ENCODE results near the gene MELK. TPM values are rescaled to one million over a fixed set of nuclear protein-coding genes. Genes with fewer than 3 reads are reported as not detected.
"Not testable (repeated sequence)": the region's sequence is repeated elsewhere in the genome, so short reads cannot be mapped to it uniquely, and the experiment has no call there.

MELK gene
- total RNA-seq, result under 1 TPM; 0.19 to 0.38 TPM
- polyA plus RNA-seq, result under 1 TPM in 1 of 2 donors, not detected in 1; 0.16 TPM

GRCh38 chr9:36572515-36573418 is at the start of gene MELK:
MELK (plus strand) TSS chr9:36572895; CDS start chr9:36581682, 8,787 bp downstream.
- no peaks in the 10 kb centered on the region for H3K9me3 Mint-ChIP-seq
- POLR2A ChIA-PET (ENCODE audit: partially characterized antibody), result interaction anchor here (1.0 kb wide), 1 partner anchor 172 kb away, joined by 4 read pairs; no protein-coding TSS in a partner anchor
- intact Hi-C loops (cut with micrococcal nuclease), result loop anchor here (2.0 to 5.0 kb wide), 2 partner anchors 86 to 170 kb away; partner anchors contain the start of gene RNF38
- CTCF ChIA-PET (ENCODE audit: partially characterized antibody), result no interaction called here
- H3K4me1 Mint-ChIP-seq, result peaks cover 15 to 32% (median 25%) of the 10 kb centered on the region in 4 donors
- Histone ChIP-seq H3K4me3 (ENCODE audit: low read length in 2 of 2) (peak within 1 kb of the TSS; percentile 76 to 95), H3K9me3 (ENCODE audit: control insufficient read depth in 1 of 2, low read length in 2 of 2) (no peaks in the 10 kb centered on the region), H3K27me3 (ENCODE audit: insufficient read depth, low read length) (no peaks in the 10 kb centered on the region), H3K36me3 (ENCODE audit: insufficient read depth, low read length) (no peaks in the 10 kb centered on the region), H3K4me1 (ENCODE audit: insufficient read depth, low read length) (peaks cover 20% of the 10 kb centered on the region), H3K27ac (ENCODE audit: low read depth, low read length) (peak within 1 kb of the TSS; percentile 70)
- peak within 1 kb of the TSS; percentile 90 to 95 (median 92) for H3K4me3 Mint-ChIP-seq
- H3K36me3 Mint-ChIP-seq, result peaks cover 0 to 5% of the 10 kb centered on the region in 2 donors
- DNase-seq, result peak; percentile 76 to 86 (median 81)
- H3K27me3 Mint-ChIP-seq, result no peaks in the 10 kb centered on the region
- H3K27ac Mint-ChIP-seq, result peak within 1 kb of the TSS; percentile 77 to 90 (median 89)

DNA sequence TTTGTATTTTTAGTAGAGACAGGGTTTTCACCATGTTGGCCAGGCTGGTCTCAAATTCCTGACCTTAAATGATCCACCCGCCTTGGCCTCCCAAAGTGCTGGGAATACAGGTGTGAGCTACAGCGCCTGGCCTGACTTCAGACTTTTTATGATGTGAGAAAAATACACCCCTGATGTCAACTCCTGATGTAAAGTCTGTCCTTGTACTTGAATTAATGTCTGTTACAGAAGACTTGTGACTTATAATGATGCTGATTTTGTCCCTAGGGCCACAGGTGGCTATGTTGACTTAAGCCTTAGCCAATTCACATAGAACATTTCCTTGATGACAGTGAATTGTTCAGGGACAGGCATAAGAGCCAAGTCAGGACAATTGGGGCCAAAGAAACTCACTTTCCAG is 42.5 kb upstream of the MELK start:
- H3K27ac ChIP-seq (ENCODE audit: low read depth, low read length), result no peak overlapping the region
- ChIA-PET POLR2A (ENCODE audit: partially characterized antibody) (no interaction called here), CTCF (ENCODE audit: partially characterized antibody) (no interaction called here)
- no peak overlapping the region for H3K27ac Mint-ChIP-seq
- H3K4me3 ChIP-seq (ENCODE audit: low read length in 2 of 2), result no peak overlapping the region
- no peaks in the 10 kb centered on the region for H3K27me3 Mint-ChIP-seq
- H3K36me3 ChIP-seq (ENCODE audit: insufficient read depth, low read length), result no peaks in the 10 kb centered on the region
- no peaks in the 10 kb centered on the region for H3K36me3 Mint-ChIP-seq
- H3K4me1 Mint-ChIP-seq, result peaks cover 0 to 4% (median 0%) of the 10 kb centered on the region in 4 donors
- no peaks in the 10 kb centered on the region for H3K9me3 Mint-ChIP-seq
- H3K4me1 ChIP-seq (ENCODE audit: insufficient read depth, low read length), result no peaks in the 10 kb centered on the region
- intact Hi-C loops (cut with micrococcal nuclease), result no loop called here
- H3K9me3 ChIP-seq (ENCODE audit: control insufficient read depth in 1 of 2, low read length in 2 of 2), result no peaks in the 10 kb centered on the region
- H3K4me3 Mint-ChIP-seq, result no peak overlapping the region
- DNase-seq, result no peak
- H3K27me3 ChIP-seq (ENCODE audit: insufficient read depth, low read length), result no peaks in the 10 kb centered on the region

- peaks cover 0 to 4% (median 0%) of the 10 kb centered on the region in 4 donors for H3K4me1 Mint-ChIP-seq
- DNase-seq, result no peak
- Histone ChIP-seq H3K9me3 (ENCODE audit: control insufficient read depth in 1 of 2, low read length in 2 of 2) (no peaks in the 10 kb centered on the region), H3K4me1 (ENCODE audit: insufficient read depth, low read length) (no peaks in the 10 kb centered on the region), H3K36me3 (ENCODE audit: insufficient read depth, low read length) (no peaks in the 10 kb centered on the region), H3K4me3 (ENCODE audit: low read length in 2 of 2) (no peak overlapping the region), H3K27ac (ENCODE audit: low read depth, low read length) (no peak overlapping the region), H3K27me3 (ENCODE audit: insufficient read depth, low read length) (no peaks in the 10 kb centered on the region)
- peak overlapping the region in 1 of 7 donors; percentile 80 for H3K27ac Mint-ChIP-seq
- CTCF ChIA-PET (ENCODE audit: partially characterized antibody), result no interaction called here
- H3K9me3 Mint-ChIP-seq, result no peaks in the 10 kb centered on the region
- no peaks in the 10 kb centered on the region for H3K36me3 Mint-ChIP-seq
- no peaks in the 10 kb centered on the region for H3K27me3 Mint-ChIP-seq
- intact Hi-C loops (cut with micrococcal nuclease), result no loop called here
- no peak overlapping the region for H3K4me3 Mint-ChIP-seq
- POLR2A ChIA-PET (ENCODE audit: partially characterized antibody), result no interaction called here
Measured at GRCh38 chr9:36532353-36532752, 40.3 kb upstream of the MELK start.

GRCh38 chr9:36533726-36534125 is 39.0 kb upstream of the MELK start:
- intact Hi-C loops (cut with micrococcal nuclease); H3K36me3 Mint-ChIP-seq; H3K4me1 Mint-ChIP-seq; H3K4me1 ChIP-seq (ENCODE audit: insufficient read depth, low read length); DNase-seq; H3K36me3 ChIP-seq (ENCODE audit: insufficient read depth, low read length); H3K27ac ChIP-seq (ENCODE audit: low read depth, low read length); H3K4me3 ChIP-seq (ENCODE audit: low read length in 2 of 2); H3K4me3 Mint-ChIP-seq; H3K9me3 ChIP-seq (ENCODE audit: control insufficient read depth in 1 of 2, low read length in 2 of 2); H3K9me3 Mint-ChIP-seq; H3K27ac Mint-ChIP-seq; H3K27me3 ChIP-seq (ENCODE audit: insufficient read depth, low read length); H3K27me3 Mint-ChIP-seq; POLR2A ChIA-PET (ENCODE audit: partially characterized antibody): not testable (repeated sequence)
- CTCF ChIA-PET (ENCODE audit: partially characterized antibody), result interaction anchor here (0.6 kb wide), 1 partner anchor 117 kb away, joined by 4 read pairs; no protein-coding TSS in a partner anchor

GRCh38 chr9:36535107-36535506 is 37.6 kb upstream of the MELK start:
- no peak overlapping the region for H3K4me3 Mint-ChIP-seq
- ChIA-PET CTCF (ENCODE audit: partially characterized antibody) (interaction anchor here (1.3 kb wide), 1 partner anchor 11 kb away, joined by 6 read pairs; no protein-coding TSS in a partner anchor), POLR2A (ENCODE audit: partially characterized antibody) (no interaction called here)
- Histone ChIP-seq H3K36me3 (ENCODE audit: insufficient read depth, low read length) (no peaks in the 10 kb centered on the region), H3K4me3 (ENCODE audit: low read length in 2 of 2) (no peak overlapping the region), H3K9me3 (ENCODE audit: control insufficient read depth in 1 of 2, low read length in 2 of 2) (no peaks in the 10 kb centered on the region), H3K27me3 (ENCODE audit: insufficient read depth, low read length) (no peaks in the 10 kb centered on the region), H3K4me1 (ENCODE audit: insufficient read depth, low read length) (no peaks in the 10 kb centered on the region), H3K27ac (ENCODE audit: low read depth, low read length) (no peak overlapping the region)
- no peak for DNase-seq
- H3K27me3 Mint-ChIP-seq, result no peaks in the 10 kb centered on the region
- intact Hi-C loops (cut with micrococcal nuclease), result no loop called here
- H3K4me1 Mint-ChIP-seq, result peaks cover 0 to 4% (median 0%) of the 10 kb centered on the region in 4 donors
- no peaks in the 10 kb centered on the region for H3K36me3 Mint-ChIP-seq
- no peaks in the 10 kb centered on the region for H3K9me3 Mint-ChIP-seq
- H3K27ac Mint-ChIP-seq, result no peak overlapping the region

DNA sequence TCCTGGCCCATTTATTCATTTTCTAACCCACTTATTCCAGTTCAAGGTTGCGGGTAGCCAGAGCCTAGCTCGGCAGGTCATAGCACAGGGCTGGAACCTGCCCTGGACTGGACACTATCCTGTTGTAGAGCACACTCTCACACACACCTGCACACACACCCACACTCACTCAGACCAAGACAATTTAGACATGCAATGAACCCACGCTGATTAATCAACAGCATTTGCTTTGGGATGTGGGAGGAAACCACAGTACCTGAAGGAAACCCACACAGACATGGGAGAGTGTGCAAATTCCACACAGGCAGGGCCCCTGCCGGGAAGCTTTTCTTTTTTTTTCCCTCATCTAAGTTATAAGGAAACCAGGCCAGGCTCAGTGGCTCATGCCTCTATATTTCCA is 34.8 kb upstream of the MELK start:
- H3K4me3 ChIP-seq (ENCODE audit: low read length in 2 of 2), result no peak overlapping the region
- no peak overlapping the region for H3K4me3 Mint-ChIP-seq
- CTCF ChIA-PET (ENCODE audit: partially characterized antibody), result no interaction called here

DNA sequence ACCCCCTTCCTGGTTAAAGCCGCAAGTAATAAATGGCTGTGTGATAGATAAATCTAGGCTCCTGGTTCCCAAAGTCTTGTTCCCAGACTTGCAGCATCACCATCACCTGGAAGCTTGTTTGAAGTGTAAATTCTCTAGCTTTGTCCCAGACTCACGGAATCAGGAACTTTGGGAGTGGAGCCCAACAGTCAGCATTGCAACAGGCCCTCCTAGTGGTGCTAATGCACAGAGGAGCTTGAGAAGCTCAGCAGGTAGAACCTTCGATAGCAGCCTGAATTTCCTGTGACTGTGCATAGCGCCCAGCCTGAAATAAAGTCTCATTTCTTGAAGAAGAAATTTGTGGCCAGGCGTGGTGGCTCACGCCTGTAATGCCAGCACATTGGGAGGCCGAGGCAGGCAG is 30.3 kb upstream of the MELK start:
- ChIA-PET CTCF (ENCODE audit: partially characterized antibody) (interaction anchor here (0.6 kb wide), 1 partner anchor 151 kb away, joined by 3 read pairs; no protein-coding TSS in a partner anchor), POLR2A (ENCODE audit: partially characterized antibody) (no interaction called here)
- no peaks in the 10 kb centered on the region for H3K36me3 ChIP-seq (ENCODE audit: insufficient read depth, low read length)
- H3K4me1 Mint-ChIP-seq, result no peaks in the 10 kb centered on the region
- no peaks in the 10 kb centered on the region for H3K9me3 ChIP-seq (ENCODE audit: control insufficient read depth in 1 of 2, low read length in 2 of 2)
- no peak for DNase-seq
- peaks cover 0 to 2% of the 10 kb centered on the region in 2 donors for H3K27me3 Mint-ChIP-seq
- H3K4me3 ChIP-seq (ENCODE audit: low read length in 2 of 2), result no peak overlapping the region
- H3K4me3 Mint-ChIP-seq, result no peak overlapping the region
- no peaks in the 10 kb centered on the region for H3K4me1 ChIP-seq (ENCODE audit: insufficient read depth, low read length)
- no peak overlapping the region for H3K27ac ChIP-seq (ENCODE audit: low read depth, low read length)
- H3K27me3 ChIP-seq (ENCODE audit: insufficient read depth, low read length), result no peaks in the 10 kb centered on the region
- intact Hi-C loops (cut with micrococcal nuclease), result no loop called here
- no peaks in the 10 kb centered on the region for H3K36me3 Mint-ChIP-seq
- H3K9me3 Mint-ChIP-seq, result no peaks in the 10 kb centered on the region
- no peak overlapping the region for H3K27ac Mint-ChIP-seq

More for the DNA sequence above, 34.8 kb upstream of the MELK start:
- H3K4me1 Mint-ChIP-seq, result peaks cover 0 to 4% (median 0%) of the 10 kb centered on the region in 4 donors
- no peak overlapping the region for H3K27ac ChIP-seq (ENCODE audit: low read depth, low read length)
- no peak for DNase-seq
- H3K36me3 Mint-ChIP-seq, result no peaks in the 10 kb centered on the region
- no peaks in the 10 kb centered on the region for H3K9me3 ChIP-seq (ENCODE audit: control insufficient read depth in 1 of 2, low read length in 2 of 2)
- no peaks in the 10 kb centered on the region for H3K27me3 ChIP-seq (ENCODE audit: insufficient read depth, low read length)
- POLR2A ChIA-PET (ENCODE audit: partially characterized antibody), result interaction anchor here (0.7 kb wide), 1 partner anchor 103 kb away, joined by 4 read pairs; no protein-coding TSS in a partner anchor
- H3K4me1 ChIP-seq (ENCODE audit: insufficient read depth, low read length), result no peaks in the 10 kb centered on the region
- no peaks in the 10 kb centered on the region for H3K36me3 ChIP-seq (ENCODE audit: insufficient read depth, low read length)
- H3K27me3 Mint-ChIP-seq, result no peaks in the 10 kb centered on the region
- intact Hi-C loops (cut with micrococcal nuclease), result no loop called here
- H3K27ac Mint-ChIP-seq, result no peak overlapping the region
- H3K9me3 Mint-ChIP-seq, result no peaks in the 10 kb centered on the region

Measured in CD4-positive, alpha-beta memory T cell (primary cell).